Endothelial cell of umbilical vein (primary cell): ENCODE data around the gene CRIM1. TPM values are rescaled to one million over a fixed set of nuclear protein-coding genes. Genes with fewer than 3 reads are reported as not detected.
A peak's percentile ranks its signal among the peaks of the same experiment; 100 is the strongest.

Source experiments
- BruUV-seq: library from RNA; stranded (reverse); fragments of 400-500 nt; replicated peaks from 2 replicates; lab custom pipeline; 2021; lab: Mats Ljungman, UMichigan
- CTCF ChIA-PET: fragments of 300-600, 350-600 bp; sonication (Branson Sonifier 250); formaldehyde crosslinking; loops from one replicate; lab custom pipeline; 2021; ENCODE audit warnings: antibody characterized with exemption, inconsistent platforms; lab: Charles Lee
- POLR2A ChIA-PET: fragments of 300-600, 350-600 bp; sonication (Branson Sonifier 250); formaldehyde crosslinking; loops from one replicate; lab custom pipeline; 2021; ENCODE audit warnings: antibody characterized with exemption, inconsistent platforms; lab: Charles Lee
- DNase-seq: peaks from one replicate; pipeline ENCODE4 v3.0.0-alpha.2; 2011; ENCODE audit warnings: low read depth, low spot score
- FAIRE-seq: peaks from 2 replicates; lab custom pipeline; 2011; peaks lifted over from hg19 to GRCh38; lab: Jason Lieb, UNC
- H2AFZ ChIP-seq: 2 replicates; pipeline ENCODE4 v1.6.0; 2012; ENCODE audit warnings: low read depth, low read length, control low read depth, inconsistent platforms
- H3K27ac ChIP-seq: 2 replicates; pipeline ENCODE4 v1.5.1; 2011; ENCODE audit warnings: low read depth, mild to moderate bottlenecking, control low read depth, low read length, moderate library complexity; ENCODE audit not compliant: insufficient read depth
- H3K27me3 ChIP-seq, 2 experiments: 2 replicates each; pipeline versions ENCODE4 v1.6.0 to v1.6.1; 2011; ENCODE audit warnings: low read length in 2 of 2, mixed read lengths in 1 of 2; ENCODE audit not compliant: control insufficient read depth in 2 of 2, insufficient read depth in 2 of 2
- H3K36me3 ChIP-seq, 2 experiments: 2 replicates in 1 of 2; 3 replicates in 1 of 2; pipeline ENCODE4 v1.5.1; 2011; ENCODE audit warnings: low read length in 2 of 2, mild to moderate bottlenecking in 1 of 2, moderate library complexity in 1 of 2; ENCODE audit not compliant: control insufficient read depth in 2 of 2, insufficient read depth in 2 of 2; ENCODE audit errors: extremely low read depth in 1 of 2
- H3K4me1 ChIP-seq: 3 replicates; pipeline ENCODE4 v1.5.1; 2011; ENCODE audit warnings: mild to moderate bottlenecking, low read length; ENCODE audit not compliant: control insufficient read depth, insufficient read depth; ENCODE audit errors: extremely low read depth
- H3K4me2 ChIP-seq: 2 replicates; pipeline ENCODE4 v1.6.1; 2011; ENCODE audit warnings: low read length, control low read depth, mixed read lengths; ENCODE audit not compliant: insufficient read depth
- H3K4me3 ChIP-seq, 3 experiments: fragments of 200-600 bp in 1 of 3; sonication (generic), shearing (Covaris generic) in 1 of 3; replicated peaks in 1 of 3; 2 replicates each; pipeline ENCODE4 v1.5.1; 2011 to 2016; ENCODE audit warnings: control low read depth in 3 of 3, low read length in 3 of 3, mild to moderate bottlenecking in 2 of 3, inconsistent platforms in 1 of 3, low read depth in 1 of 3, moderate library complexity in 1 of 3; ENCODE audit not compliant: insufficient read depth in 1 of 3
- H3K79me2 ChIP-seq: 2 replicates; pipeline ENCODE4 v1.6.0; 2012; ENCODE audit warnings: low read length, inconsistent platforms; ENCODE audit not compliant: control insufficient read depth, insufficient read depth
- H3K9ac ChIP-seq: replicated peaks from 2 replicates; pipeline ENCODE3; 2011; ENCODE audit warnings: low read length, control low read depth; ENCODE audit not compliant: insufficient read depth; ENCODE audit errors: extremely low read depth
- H3K9me1 ChIP-seq: replicated peaks from 3 replicates; pipeline ENCODE4 v1.6.0; 2011; ENCODE audit warnings: mild to moderate bottlenecking, low read length; ENCODE audit not compliant: control insufficient read depth, insufficient read depth; ENCODE audit errors: extremely low read depth
- H3K9me3 ChIP-seq: replicated peaks from 2 replicates; pipeline ENCODE4 v1.5.1; 2012; ENCODE audit warnings: low read length, inconsistent platforms; ENCODE audit not compliant: control insufficient read depth, insufficient read depth
- H4K20me1 ChIP-seq: replicated peaks from 2 replicates; pipeline ENCODE3; 2011; ENCODE audit warnings: mild to moderate bottlenecking, low read length; ENCODE audit not compliant: control insufficient read depth, insufficient read depth; ENCODE audit errors: extremely low read depth
- EZH2 ChIP-seq: IDR thresholded peaks from 2 replicates; pipeline ENCODE4 v1.6.1; 2012; ENCODE audit warnings: borderline replicate concordance, low read depth, mild to moderate bottlenecking, moderate library complexity, low read length, inconsistent platforms; ENCODE audit not compliant: severe bottlenecking
- FOS ChIP-seq: IDR thresholded peaks from 2 replicates; pipeline ENCODE4 v1.6.1; 2011; ENCODE audit warnings: mild to moderate bottlenecking, low read length, moderate library complexity, borderline replicate concordance; ENCODE audit not compliant: insufficient read depth
- GATA2 ChIP-seq: IDR thresholded peaks from 2 replicates; pipeline ENCODE4 v1.7.0; 2011; ENCODE audit warnings: low read depth, mild to moderate bottlenecking, moderate library complexity, mixed read lengths, low read length; ENCODE audit not compliant: insufficient read length, insufficient read depth
- JUN ChIP-seq: IDR thresholded peaks from 2 replicates; pipeline ENCODE4 v1.6.1; 2011; ENCODE audit warnings: borderline replicate concordance, low read depth; ENCODE audit not compliant: insufficient read length, insufficient read depth
- MYC ChIP-seq: IDR thresholded peaks from one replicate; pipeline ENCODE4 v1.6.1; 2011; ENCODE audit warnings: mild to moderate bottlenecking, low read depth, low read length
- POLR2A ChIP-seq: IDR thresholded peaks from 2 replicates; pipeline ENCODE4 v1.6.1; 2012; ENCODE audit warnings: low read depth, mild to moderate bottlenecking, control low read depth, low read length
- POLR2AphosphoS5 ChIP-seq: IDR thresholded peaks from 2 replicates; pipeline ENCODE4 v1.6.1; 2012; ENCODE audit warnings: low read depth, mild to moderate bottlenecking, control low read depth, low read length, moderate library complexity; ENCODE audit not compliant: insufficient read depth
- dilution Hi-C: fragments of 300-500 bp; cut with MboI; formaldehyde crosslinking; loops from one replicate; pipeline ENCODE4 v1.15.0; 2019; ENCODE audit warnings: low sequenced_read_pairs; ENCODE audit not compliant: extremely low pct_ligation_motif_present
- intact Hi-C: fragments of 100-400 bp; cut with micrococcal nuclease; formaldehyde crosslinking; loops from one replicate; pipeline ENCODE4 v1.10.0; 2022
- polyA plus RNA-seq, 4 experiments: library from polyadenylated mRNA; depleted of rRNA in 3 of 4; stranded (reverse) in 3 of 4; unstranded in 1 of 4; fragments of >200 nt; gene quantifications; 2 replicates each; pipeline versions ENCODE4 v1.2.1 to v1.2.3, GENCODE V29; 2011 to 2012; ENCODE audit warnings: missing spikeins in 1 of 4
- total RNA-seq: library from RNA; stranded (reverse); gene quantifications from 2 replicates; pipeline ENCODE4 v1.2.3, GENCODE V29; 2021
- TF ChIP-seq, protein P1 (sequence below): IDR thresholded peaks from 2 replicates; pipeline ENCODE4 v1.6.1; 2011; ENCODE audit not compliant: insufficient read depth, insufficient read length
- TF ChIP-seq, protein P2 (sequence below), 2 donors: IDR thresholded peaks; 1 replicate in 1 of 2; 2 replicates in 1 of 2; pipeline ENCODE4 v1.5.1; 2011; ENCODE audit warnings: low read length in 2 of 2, mild to moderate bottlenecking in 2 of 2, moderate library complexity in 2 of 2, control low read depth in 1 of 2, inconsistent platforms in 1 of 2, low read depth in 1 of 2; ENCODE audit not compliant: insufficient read depth in 1 of 2; ENCODE audit errors: extremely low read depth in 1 of 2

CRIM1 gene
- total and polyA plus RNA-seq, 2 donors (not counting 3 experiments of a cell fraction or from before 2014, with no cell fraction given), result 422 to 649 TPM

- Histone ChIP-seq H2AFZ (no peak overlapping the region), H3K9me1 (no peaks in the 10 kb centered on the region), H3K4me3 (no peak overlapping the region), H4K20me1 (peaks cover 6% of the 10 kb centered on the region), H3K9ac (no peak overlapping the region), H3K27ac (no peak overlapping the region), H3K4me1 (peaks cover 42% of the 10 kb centered on the region), H3K27me3 (no peaks in the 10 kb centered on the region), H3K36me3 (peaks cover 14 to 23% of the 10 kb centered on the region in 2 experiments), H3K9me3 (no peaks in the 10 kb centered on the region), H3K4me2 (no peak overlapping the region), H3K79me2 (peaks cover 100% of the 10 kb centered on the region)
- FAIRE-seq (no peak), DNase-seq (no peak)
- CTCF ChIA-PET, result interaction anchor here (0.6 to 1.4 kb wide), 2 partner anchors 19 to 44 kb away, joined by 3 read pairs; no protein-coding TSS in a partner anchor
- BruUV-seq, result no TSS peak
- TF ChIP-seq, protein P1, sequence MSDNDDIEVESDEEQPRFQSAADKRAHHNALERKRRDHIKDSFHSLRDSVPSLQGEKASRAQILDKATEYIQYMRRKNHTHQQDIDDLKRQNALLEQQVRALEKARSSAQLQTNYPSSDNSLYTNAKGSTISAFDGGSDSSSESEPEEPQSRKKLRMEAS, result no peak
- peak; percentile 42 for TF ChIP-seq POLR2AphosphoS5
- intact Hi-C loops, result no loop called here
- POLR2A ChIA-PET, result no interaction called here
- dilution Hi-C loops, result no loop called here
These were observed 65.1 kb downstream of the CRIM1 start for GRCh38 chr2:36420569-36421181.

GRCh38 chr2:36421379-36421778 is 65.8 kb downstream of the CRIM1 start:
- no peak for FAIRE-seq
- H3K27ac ChIP-seq, result no peak overlapping the region
- CTCF ChIA-PET, result interaction anchor here (1.0 to 2.6 kb wide), 4 partner anchors 12 to 45 kb away, joined by 3 to 15 read pairs (median 4); no protein-coding TSS in a partner anchor

More at GRCh38 chr2:36421379-36421778, 65.8 kb downstream of the CRIM1 start:
- intact Hi-C loops, result no loop called here
- BruUV-seq, result no TSS peak
- dilution Hi-C loops, result no loop called here
- TF ChIP-seq POLR2A (no peak), EZH2 (no peak), MYC (no peak), FOS (no peak), POLR2AphosphoS5 (no peak), GATA2 (no peak), JUN (no peak)
- TF ChIP-seq, protein P1, result no peak
- TF ChIP-seq, protein P2, sequence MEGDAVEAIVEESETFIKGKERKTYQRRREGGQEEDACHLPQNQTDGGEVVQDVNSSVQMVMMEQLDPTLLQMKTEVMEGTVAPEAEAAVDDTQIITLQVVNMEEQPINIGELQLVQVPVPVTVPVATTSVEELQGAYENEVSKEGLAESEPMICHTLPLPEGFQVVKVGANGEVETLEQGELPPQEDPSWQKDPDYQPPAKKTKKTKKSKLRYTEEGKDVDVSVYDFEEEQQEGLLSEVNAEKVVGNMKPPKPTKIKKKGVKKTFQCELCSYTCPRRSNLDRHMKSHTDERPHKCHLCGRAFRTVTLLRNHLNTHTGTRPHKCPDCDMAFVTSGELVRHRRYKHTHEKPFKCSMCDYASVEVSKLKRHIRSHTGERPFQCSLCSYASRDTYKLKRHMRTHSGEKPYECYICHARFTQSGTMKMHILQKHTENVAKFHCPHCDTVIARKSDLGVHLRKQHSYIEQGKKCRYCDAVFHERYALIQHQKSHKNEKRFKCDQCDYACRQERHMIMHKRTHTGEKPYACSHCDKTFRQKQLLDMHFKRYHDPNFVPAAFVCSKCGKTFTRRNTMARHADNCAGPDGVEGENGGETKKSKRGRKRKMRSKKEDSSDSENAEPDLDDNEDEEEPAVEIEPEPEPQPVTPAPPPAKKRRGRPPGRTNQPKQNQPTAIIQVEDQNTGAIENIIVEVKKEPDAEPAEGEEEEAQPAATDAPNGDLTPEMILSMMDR (IDR thresholded peaks at IDR 0.05; ENCODE audit: extremely low read depth in 1 of 2, insufficient read depth in 1 of 2, low read depth in 1 of 2, low read length in 2 of 2), result no peak
- Histone ChIP-seq H3K9me3 (no peaks in the 10 kb centered on the region), H3K79me2 (peaks cover 100% of the 10 kb centered on the region), H3K9ac (no peak overlapping the region), H3K9me1 (no peaks in the 10 kb centered on the region), H3K36me3 (peaks cover 14 to 26% of the 10 kb centered on the region in 2 experiments), H2AFZ (no peak overlapping the region), H3K4me1 (peaks cover 44% of the 10 kb centered on the region), H3K27me3 (no peaks in the 10 kb centered on the region), H3K4me3 (no peak overlapping the region), H4K20me1 (peaks cover 8% of the 10 kb centered on the region), H3K4me2 (no peak overlapping the region)
- POLR2A ChIA-PET, result no interaction called here
- no peak for DNase-seq
